GM19099 (cell line): ENCODE measurements around the gene OSBPL2.

ENCODE experiments used
- POLR2A ChIP-seq: IDR thresholded peaks from 3 replicates; pipeline ENCODE4 v1.6.1; 2011; ENCODE audit warnings: low read depth; ENCODE audit not compliant: insufficient read length; ENCODE audit errors: extremely low read depth

OSBPL2 gene

DNA sequence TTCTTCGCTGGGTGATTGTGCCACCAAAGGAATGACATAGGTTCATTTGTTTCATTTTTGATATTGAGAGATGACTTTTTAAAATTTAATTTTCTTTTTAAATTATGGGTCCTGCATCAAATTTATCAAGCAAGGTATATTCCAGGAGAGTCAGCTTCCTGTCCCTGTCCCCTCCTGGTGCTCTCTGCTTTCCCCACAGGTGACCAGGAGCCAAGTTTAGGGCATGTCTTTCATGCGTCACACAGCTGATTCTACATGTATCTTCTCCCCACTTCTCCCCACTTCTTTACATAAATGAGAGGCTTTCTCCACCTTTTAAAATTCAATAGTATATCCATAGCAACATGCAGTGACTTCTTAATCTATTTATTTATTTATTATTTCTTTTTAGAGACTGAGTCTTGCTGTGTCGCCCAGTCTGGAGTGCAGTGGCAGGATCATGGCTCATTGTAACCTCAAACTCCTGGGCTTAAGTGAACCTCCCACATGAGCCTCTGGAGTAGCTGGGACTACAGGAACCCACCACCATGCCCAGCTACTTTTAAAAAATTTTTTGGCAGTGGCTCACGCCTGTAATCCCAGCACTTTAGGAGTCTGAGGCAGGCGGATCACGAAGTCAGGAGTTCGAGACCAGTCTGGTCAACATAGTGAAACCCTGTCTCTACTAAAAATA, 30.0 kb downstream of the OSBPL2 start:
- TF ChIP-seq POLR2A = no peak

GRCh38 chr20:62269378-62269777, 31.1 kb downstream of the OSBPL2 start:
- no peak for TF ChIP-seq POLR2A

GRCh38 chr20:62269871-62270270, 31.6 kb downstream of the OSBPL2 start:
- no peak for TF ChIP-seq POLR2A

DNA sequence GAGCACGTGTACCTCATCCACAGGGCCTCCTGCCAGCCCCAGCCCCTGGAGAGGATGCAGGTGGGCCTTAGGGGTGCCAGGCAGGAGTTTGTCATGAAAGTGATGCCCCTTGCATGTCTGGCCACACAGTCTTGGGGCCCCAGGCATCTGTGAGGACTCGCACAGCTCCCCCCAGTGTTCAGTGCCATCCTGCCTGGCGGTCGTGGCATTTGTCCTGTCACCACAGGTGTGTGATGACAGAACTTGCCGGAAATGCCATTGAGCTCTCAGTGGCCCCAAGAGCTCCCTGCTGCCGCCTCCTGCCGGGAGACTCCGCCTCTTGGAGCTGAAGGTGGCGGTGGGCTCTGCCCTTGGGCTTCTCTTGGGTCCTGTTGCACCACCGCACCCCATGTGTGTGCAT, 33.9 kb downstream of the OSBPL2 start:
- TF ChIP-seq POLR2A = no peak

DNA sequence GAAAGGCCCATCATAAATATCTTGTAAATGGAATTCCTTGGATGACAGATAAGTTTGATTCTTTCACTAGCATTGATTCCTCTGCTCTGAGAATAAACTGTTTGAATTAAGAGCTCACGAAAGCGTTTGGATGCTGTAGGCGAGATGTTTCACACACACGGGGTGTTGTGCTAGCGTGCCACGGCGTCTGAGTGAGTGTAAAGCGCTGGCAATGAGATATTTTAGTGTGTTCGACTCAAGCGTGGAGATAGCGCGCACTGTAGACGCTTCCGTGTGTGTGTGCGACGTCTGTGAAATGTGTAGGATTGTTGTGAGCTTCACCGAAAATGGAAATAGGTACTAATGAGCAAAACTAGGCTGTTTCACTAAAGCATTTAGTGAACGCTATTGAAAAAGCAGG, 35.1 kb downstream of the OSBPL2 start:
- no peak for TF ChIP-seq POLR2A

DNA sequence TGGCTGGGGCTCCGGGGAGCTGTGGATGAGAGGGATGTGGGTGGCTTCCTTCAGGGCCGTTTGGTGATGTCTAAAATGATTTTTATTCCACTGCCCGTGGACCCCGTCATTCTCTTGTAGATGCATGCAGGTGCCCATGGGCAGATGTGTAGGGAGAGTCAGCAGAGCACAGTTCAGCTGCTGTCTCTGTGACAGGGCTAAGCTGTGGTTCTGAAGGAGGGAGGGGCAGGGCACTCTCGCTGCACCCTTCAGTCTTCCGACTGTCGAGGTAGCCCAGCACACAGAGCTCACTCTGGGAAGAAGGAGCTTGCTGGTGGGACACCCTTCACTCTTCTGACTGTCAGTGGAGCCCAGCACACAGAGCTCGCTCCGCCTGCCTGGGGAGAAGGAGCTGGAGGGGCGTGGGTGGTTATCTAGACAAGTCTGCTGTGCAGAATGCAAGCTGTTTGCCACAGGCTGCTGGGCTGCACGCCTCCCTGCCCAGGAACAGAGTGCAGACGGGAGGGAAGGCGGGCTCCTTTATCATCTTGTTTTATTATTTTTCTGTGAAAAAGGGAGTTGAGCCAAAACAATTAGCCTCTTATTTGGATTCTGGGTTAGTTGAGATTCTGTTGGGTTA, 36.1 kb downstream of the OSBPL2 start:
- no peak for TF ChIP-seq POLR2A

GRCh38 chr20:62275219-62275618, 36.9 kb downstream of the OSBPL2 start:
- TF ChIP-seq POLR2A = no peak

DNA sequence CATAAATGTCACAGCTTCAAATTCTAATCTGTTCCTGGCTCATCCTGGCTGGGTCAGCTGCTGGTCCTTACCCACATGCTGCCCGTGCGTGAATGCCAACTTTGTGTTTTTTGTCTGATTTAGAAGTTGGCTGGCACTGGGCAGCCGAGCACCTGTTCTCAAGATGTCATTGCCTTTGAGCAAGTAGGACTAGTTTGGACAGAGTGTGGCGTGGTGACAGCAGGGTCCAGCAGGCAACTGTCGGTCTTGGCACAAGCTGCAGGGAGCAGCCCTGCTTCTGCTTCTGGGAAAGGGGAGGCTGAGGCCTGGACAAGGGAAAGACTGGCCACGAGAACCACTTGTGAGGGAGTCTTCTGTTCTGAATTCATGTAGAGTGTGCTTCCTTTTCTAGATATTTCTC, 38.1 kb downstream of the OSBPL2 start:
- no peak for TF ChIP-seq POLR2A

GRCh38 chr20:62277253-62277652, 38.9 kb downstream of the OSBPL2 start:
- no peak for TF ChIP-seq POLR2A

GRCh38 chr20:62280303-62280702, 42.0 kb downstream of the OSBPL2 start:
- no peak for TF ChIP-seq POLR2A

DNA sequence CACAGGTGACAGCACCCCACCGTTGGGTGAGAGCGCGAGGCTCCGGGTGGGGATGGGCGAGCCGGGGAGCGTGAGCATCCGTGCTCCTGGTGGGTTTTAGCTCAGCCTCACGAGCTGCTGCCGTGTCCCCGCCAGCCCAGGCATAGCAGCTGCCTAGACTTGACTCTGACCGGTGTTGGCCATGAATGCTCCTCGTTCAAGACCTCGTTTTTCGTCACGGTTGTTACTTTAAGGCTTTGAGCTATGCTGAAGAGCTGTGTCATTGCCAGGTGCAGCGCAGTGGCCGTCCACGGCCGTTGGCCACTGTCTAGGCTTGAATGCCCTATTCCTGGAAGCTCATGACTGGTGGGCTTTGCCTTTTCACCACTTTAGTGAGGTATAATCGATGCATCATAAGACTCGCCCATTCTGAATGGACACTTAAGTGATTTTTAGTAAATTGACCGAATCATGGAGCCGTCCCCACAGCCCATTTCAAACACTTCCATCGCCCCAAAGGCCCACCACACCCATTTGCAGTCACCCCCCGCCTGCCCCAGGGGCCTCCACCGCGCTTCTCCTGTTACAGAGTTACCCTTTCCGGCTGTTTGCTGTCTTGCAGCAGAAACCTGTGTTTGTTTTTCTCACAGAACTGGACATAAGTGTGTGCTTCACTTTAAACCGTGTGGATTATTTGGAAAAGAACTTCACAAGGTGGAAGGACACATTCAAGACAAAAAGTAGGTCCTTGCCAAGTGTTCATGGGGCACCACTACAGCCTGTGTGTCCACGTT, 43.0 kb downstream of the OSBPL2 start:
- TF ChIP-seq POLR2A = no peak

DNA sequence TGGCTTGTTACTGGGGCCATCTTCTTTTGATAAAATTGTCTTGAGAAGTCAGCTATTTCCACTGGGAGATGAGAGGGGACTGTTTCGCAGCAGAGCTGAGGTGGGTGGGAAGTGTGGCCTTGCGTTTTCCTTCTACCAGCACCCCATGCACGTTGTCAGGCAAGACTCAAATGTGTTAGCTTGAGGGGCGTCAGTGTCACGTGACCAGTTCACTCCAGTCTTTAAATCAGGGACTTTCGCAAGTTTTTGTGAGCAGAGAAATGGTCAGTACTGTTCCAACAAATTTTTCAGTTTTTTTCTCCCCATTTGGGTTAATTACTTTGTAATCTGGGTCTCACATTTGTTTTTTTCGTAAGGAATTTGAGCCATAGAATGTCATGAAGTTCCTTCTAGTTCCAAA, 43.8 kb downstream of the OSBPL2 start:
- TF ChIP-seq POLR2A = no peak

- TF ChIP-seq POLR2A = no peak
Measured at GRCh38 chr20:62282877-62283503, 44.7 kb downstream of the OSBPL2 start.

DNA sequence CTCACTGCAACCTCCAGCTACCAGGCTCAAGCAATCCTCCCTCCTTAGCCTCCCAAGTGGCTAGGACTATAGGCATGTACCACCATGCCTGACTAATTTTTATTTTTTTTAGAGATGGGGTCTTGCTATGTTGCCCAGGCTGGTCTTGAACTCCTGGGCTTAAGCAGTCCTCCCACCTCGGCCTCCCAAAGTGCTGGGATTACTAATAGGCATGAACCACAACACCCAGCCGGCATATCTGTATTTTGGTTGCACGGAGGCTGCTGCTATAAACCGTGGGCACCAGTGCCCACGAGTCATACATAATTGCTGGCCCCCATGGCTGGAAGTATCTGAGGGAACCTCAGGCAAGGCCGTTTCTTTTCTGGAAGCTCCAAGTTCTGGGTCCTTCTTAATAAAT, 46.1 kb downstream of the OSBPL2 start:
- TF ChIP-seq POLR2A = no peak

- no peak for TF ChIP-seq POLR2A
Measured at GRCh38 chr20:62285151-62285550, 46.8 kb downstream of the OSBPL2 start.
